A549 (cell line): ENCODE measurements around the gene OTOP2.
"Not testable (repeated sequence)": the region's sequence is repeated elsewhere in the genome, so short reads cannot be mapped to it uniquely, and the experiment has no call there.

Experiments used
- CEBPB ChIP-seq, 2 experiments: fragments of >200 bp in 1 of 2; sonication (Bioruptor Twin) in 1 of 2; formaldehyde crosslinking in 1 of 2; IDR thresholded peaks; 2 replicates each; pipeline ENCODE4 v1.6.1; 2012 to 2016
- CHD4 ChIP-seq: fragments of 200-600 bp; sonication (generic); IDR thresholded peaks from 2 replicates; pipeline ENCODE4 v1.6.1; 2016; ENCODE audit warnings: antibody characterized with exemption, mild to moderate bottlenecking, borderline replicate concordance
- CTCF ChIP-seq: fragments of >200 bp; sonication (Bioruptor Twin); formaldehyde crosslinking; IDR thresholded peaks from 3 replicates; pipeline ENCODE4 v1.5.1; 2016
- FOSL2 ChIP-seq, 2 experiments: fragments of 450-650 bp in 1 of 2; fragments of >200 bp in 1 of 2; sonication (Bioruptor Twin) in 1 of 2; formaldehyde crosslinking; IDR thresholded peaks; 2 replicates each; pipeline versions ENCODE4 v1.5.0 to v1.6.1; 2016 to 2020; ENCODE audit warnings: mild to moderate bottlenecking in 1 of 2, moderate library complexity in 1 of 2
- MAFK ChIP-seq: fragments of 450-650 bp; IDR thresholded peaks from 2 replicates; pipeline ENCODE4 v1.6.1; 2014; ENCODE audit not compliant: partially characterized antibody
- MAX ChIP-seq: IDR thresholded peaks from 2 replicates; pipeline ENCODE4 v1.6.1; 2012
- MYC ChIP-seq: IDR thresholded peaks from 2 replicates; pipeline ENCODE4 v1.6.1; 2012; ENCODE audit warnings: mild to moderate bottlenecking, inconsistent platforms, low read length, improper control_type of control experiment, borderline replicate concordance
- NFE2L2 ChIP-seq: fragments of 150-350 bp; conservative IDR thresholded peaks from 2 replicates; pipeline ENCODE4 v1.6.1; 2014; ENCODE audit warnings: low read length
- RAD21 ChIP-seq, 2 experiments: fragments of >200 bp in 1 of 2; sonication (Bioruptor Twin) in 1 of 2; formaldehyde crosslinking in 1 of 2; IDR thresholded peaks in 1 of 2; conservative IDR thresholded peaks in 1 of 2; 2 replicates in 1 of 2; 3 replicates in 1 of 2; pipeline ENCODE4 v1.6.1; 2012 to 2018; ENCODE audit warnings: inconsistent platforms in 1 of 2
- REST ChIP-seq: fragments of 200-600 bp; sonication (generic); IDR thresholded peaks from 2 replicates; pipeline ENCODE4 v1.6.1; 2016; ENCODE audit warnings: antibody characterized with exemption, mild to moderate bottlenecking, moderate library complexity
- ZSCAN20 ChIP-seq: fragments of 250-450 bp; sonication (Bioruptor Pico); IDR thresholded peaks from 2 replicates; pipeline ENCODE4 v1.8.0; 2022; ENCODE audit warnings: mild to moderate bottlenecking, moderate library complexity

GRCh38 chr17:74911423-74911822, 12.7 kb upstream of the OTOP2 start:
- not testable (repeated sequence) for TF ChIP-seq CTCF; FOSL2 (IDR thresholded peaks at IDR 0.05); FOSL2 (CRISPR knock-in tag; IDR thresholded peaks at IDR 0.05); MAX; REST; RAD21 (conservative IDR thresholded peaks at IDR 0.05 in 1 of 2, IDR thresholded peaks at IDR 0.05 in 1 of 2); CHD4; CEBPB (IDR thresholded peaks at IDR 0.05); MYC; ZSCAN20 (CRISPR knock-in tag); MAFK; NFE2L2
